Endothelial cell of umbilical vein (primary cell): ENCODE measurements around the gene RELN. TPM values are rescaled to one million over a fixed set of nuclear protein-coding genes. Genes with fewer than 3 reads are reported as not detected.

Experiments
- BruUV-seq: library from RNA; stranded (reverse); fragments of 400-500 nt; replicated peaks from 2 replicates; lab custom pipeline; 2021; lab: Mats Ljungman, UMichigan
- CTCF ChIA-PET: fragments of 300-600, 350-600 bp; sonication (Branson Sonifier 250); formaldehyde crosslinking; loops from one replicate; lab custom pipeline; 2021; ENCODE audit warnings: antibody characterized with exemption, inconsistent platforms; lab: Charles Lee
- POLR2A ChIA-PET: fragments of 300-600, 350-600 bp; sonication (Branson Sonifier 250); formaldehyde crosslinking; loops from one replicate; lab custom pipeline; 2021; ENCODE audit warnings: antibody characterized with exemption, inconsistent platforms; lab: Charles Lee
- DNase-seq: peaks from one replicate; pipeline ENCODE4 v3.0.0-alpha.2; 2011; ENCODE audit warnings: low read depth, low spot score
- FAIRE-seq: peaks from 2 replicates; lab custom pipeline; 2011; peaks lifted over from hg19 to GRCh38; lab: Jason Lieb, UNC
- H2AFZ ChIP-seq: 2 replicates; pipeline ENCODE4 v1.6.0; 2012; ENCODE audit warnings: low read depth, low read length, control low read depth, inconsistent platforms
- H3K27ac ChIP-seq: 2 replicates; pipeline ENCODE4 v1.5.1; 2011; ENCODE audit warnings: low read depth, mild to moderate bottlenecking, control low read depth, low read length, moderate library complexity; ENCODE audit not compliant: insufficient read depth
- H3K27me3 ChIP-seq, 2 experiments: 2 replicates each; pipeline versions ENCODE4 v1.6.0 to v1.6.1; 2011; ENCODE audit warnings: low read length in 2 of 2, mixed read lengths in 1 of 2; ENCODE audit not compliant: control insufficient read depth in 2 of 2, insufficient read depth in 2 of 2
- H3K36me3 ChIP-seq, 2 experiments: 2 replicates in 1 of 2; 3 replicates in 1 of 2; pipeline ENCODE4 v1.5.1; 2011; ENCODE audit warnings: low read length in 2 of 2, mild to moderate bottlenecking in 1 of 2, moderate library complexity in 1 of 2; ENCODE audit not compliant: control insufficient read depth in 2 of 2, insufficient read depth in 2 of 2; ENCODE audit errors: extremely low read depth in 1 of 2
- H3K4me1 ChIP-seq: 3 replicates; pipeline ENCODE4 v1.5.1; 2011; ENCODE audit warnings: mild to moderate bottlenecking, low read length; ENCODE audit not compliant: control insufficient read depth, insufficient read depth; ENCODE audit errors: extremely low read depth
- H3K4me2 ChIP-seq: 2 replicates; pipeline ENCODE4 v1.6.1; 2011; ENCODE audit warnings: low read length, control low read depth, mixed read lengths; ENCODE audit not compliant: insufficient read depth
- H3K4me3 ChIP-seq, 3 experiments: fragments of 200-600 bp in 1 of 3; sonication (generic), shearing (Covaris generic) in 1 of 3; replicated peaks in 1 of 3; 2 replicates each; pipeline ENCODE4 v1.5.1; 2011 to 2016; ENCODE audit warnings: control low read depth in 3 of 3, low read length in 3 of 3, mild to moderate bottlenecking in 2 of 3, inconsistent platforms in 1 of 3, low read depth in 1 of 3, moderate library complexity in 1 of 3; ENCODE audit not compliant: insufficient read depth in 1 of 3
- H3K79me2 ChIP-seq: 2 replicates; pipeline ENCODE4 v1.6.0; 2012; ENCODE audit warnings: low read length, inconsistent platforms; ENCODE audit not compliant: control insufficient read depth, insufficient read depth
- H3K9ac ChIP-seq: replicated peaks from 2 replicates; pipeline ENCODE3; 2011; ENCODE audit warnings: low read length, control low read depth; ENCODE audit not compliant: insufficient read depth; ENCODE audit errors: extremely low read depth
- H3K9me1 ChIP-seq: replicated peaks from 3 replicates; pipeline ENCODE4 v1.6.0; 2011; ENCODE audit warnings: mild to moderate bottlenecking, low read length; ENCODE audit not compliant: control insufficient read depth, insufficient read depth; ENCODE audit errors: extremely low read depth
- H3K9me3 ChIP-seq: replicated peaks from 2 replicates; pipeline ENCODE4 v1.5.1; 2012; ENCODE audit warnings: low read length, inconsistent platforms; ENCODE audit not compliant: control insufficient read depth, insufficient read depth
- H4K20me1 ChIP-seq: replicated peaks from 2 replicates; pipeline ENCODE3; 2011; ENCODE audit warnings: mild to moderate bottlenecking, low read length; ENCODE audit not compliant: control insufficient read depth, insufficient read depth; ENCODE audit errors: extremely low read depth
- CTCF ChIP-seq, 2 donors: IDR thresholded peaks; 1 replicate in 1 of 2; 2 replicates in 1 of 2; pipeline ENCODE4 v1.5.1; 2011; ENCODE audit warnings: low read length in 2 of 2, mild to moderate bottlenecking in 2 of 2, moderate library complexity in 2 of 2, control low read depth in 1 of 2, inconsistent platforms in 1 of 2, low read depth in 1 of 2; ENCODE audit not compliant: insufficient read depth in 1 of 2; ENCODE audit errors: extremely low read depth in 1 of 2
- EZH2 ChIP-seq: IDR thresholded peaks from 2 replicates; pipeline ENCODE4 v1.6.1; 2012; ENCODE audit warnings: borderline replicate concordance, low read depth, mild to moderate bottlenecking, moderate library complexity, low read length, inconsistent platforms; ENCODE audit not compliant: severe bottlenecking
- FOS ChIP-seq: IDR thresholded peaks from 2 replicates; pipeline ENCODE4 v1.6.1; 2011; ENCODE audit warnings: mild to moderate bottlenecking, low read length, moderate library complexity, borderline replicate concordance; ENCODE audit not compliant: insufficient read depth
- GATA2 ChIP-seq: IDR thresholded peaks from 2 replicates; pipeline ENCODE4 v1.7.0; 2011; ENCODE audit warnings: low read depth, mild to moderate bottlenecking, moderate library complexity, mixed read lengths, low read length; ENCODE audit not compliant: insufficient read length, insufficient read depth
- JUN ChIP-seq: IDR thresholded peaks from 2 replicates; pipeline ENCODE4 v1.6.1; 2011; ENCODE audit warnings: borderline replicate concordance, low read depth; ENCODE audit not compliant: insufficient read length, insufficient read depth
- MAX ChIP-seq: IDR thresholded peaks from 2 replicates; pipeline ENCODE4 v1.6.1; 2011; ENCODE audit not compliant: insufficient read depth, insufficient read length
- MYC ChIP-seq: IDR thresholded peaks from one replicate; pipeline ENCODE4 v1.6.1; 2011; ENCODE audit warnings: mild to moderate bottlenecking, low read depth, low read length
- POLR2A ChIP-seq: IDR thresholded peaks from 2 replicates; pipeline ENCODE4 v1.6.1; 2012; ENCODE audit warnings: low read depth, mild to moderate bottlenecking, control low read depth, low read length
- POLR2AphosphoS5 ChIP-seq: IDR thresholded peaks from 2 replicates; pipeline ENCODE4 v1.6.1; 2012; ENCODE audit warnings: low read depth, mild to moderate bottlenecking, control low read depth, low read length, moderate library complexity; ENCODE audit not compliant: insufficient read depth
- dilution Hi-C: fragments of 300-500 bp; cut with MboI; formaldehyde crosslinking; loops from one replicate; pipeline ENCODE4 v1.15.0; 2019; ENCODE audit warnings: low sequenced_read_pairs; ENCODE audit not compliant: extremely low pct_ligation_motif_present
- intact Hi-C: fragments of 100-400 bp; cut with micrococcal nuclease; formaldehyde crosslinking; loops from one replicate; pipeline ENCODE4 v1.10.0; 2022
- polyA plus RNA-seq, 4 experiments: library from polyadenylated mRNA; depleted of rRNA in 3 of 4; stranded (reverse) in 3 of 4; unstranded in 1 of 4; fragments of >200 nt; gene quantifications; 2 replicates each; pipeline versions ENCODE4 v1.2.1 to v1.2.3, GENCODE V29; 2011 to 2012; ENCODE audit warnings: missing spikeins in 1 of 4
- total RNA-seq: library from RNA; stranded (reverse); gene quantifications from 2 replicates; pipeline ENCODE4 v1.2.3, GENCODE V29; 2021

The RELN gene
- total and polyA plus RNA-seq, 2 donors (not counting 3 experiments of a cell fraction or from before 2014, with no cell fraction given), result 0.15 to 0.22 TPM

GRCh38 chr7:104033837-104034236 is 44.4 kb upstream of the RELN start:
- Histone ChIP-seq H3K4me2 (no peak overlapping the region), H3K27ac (no peak overlapping the region), H3K9me3 (no peaks in the 10 kb centered on the region), H3K36me3 (no peaks in the 10 kb centered on the region), H3K9me1 (no peaks in the 10 kb centered on the region), H3K79me2 (no peaks in the 10 kb centered on the region), H3K9ac (no peak overlapping the region), H3K27me3 (no peaks in the 10 kb centered on the region), H2AFZ (no peak overlapping the region), H3K4me3 (no peak overlapping the region), H4K20me1 (no peaks in the 10 kb centered on the region), H3K4me1 (no peaks in the 10 kb centered on the region)
- ChIA-PET CTCF (no interaction called here), POLR2A (no interaction called here)
- intact Hi-C loops (no loop called here), dilution Hi-C loops (no loop called here)
- DNase-seq, result no peak
- no peak for FAIRE-seq
- no TSS peak for BruUV-seq
- TF ChIP-seq FOS (no peak), POLR2A (no peak), CTCF (IDR thresholded peaks at IDR 0.05; ENCODE audit: extremely low read depth in 1 of 2, insufficient read depth in 1 of 2, low read depth in 1 of 2, low read length in 2 of 2) (no peak), JUN (no peak), GATA2 (no peak), POLR2AphosphoS5 (no peak), MYC (no peak), MAX (no peak), EZH2 (no peak)
